ENCODE measurements around the gene TOM1L1. TPM values are rescaled to one million over a fixed set of nuclear protein-coding genes. Genes with fewer than 3 reads are reported as not detected.

The TOM1L1 gene
- total and polyA plus RNA-seq, 2 of the 8 experiments (the other 6 are each of a cell fraction or from before 2014, with no cell fraction given): 47.0 to 60.8 TPM

DNA sequence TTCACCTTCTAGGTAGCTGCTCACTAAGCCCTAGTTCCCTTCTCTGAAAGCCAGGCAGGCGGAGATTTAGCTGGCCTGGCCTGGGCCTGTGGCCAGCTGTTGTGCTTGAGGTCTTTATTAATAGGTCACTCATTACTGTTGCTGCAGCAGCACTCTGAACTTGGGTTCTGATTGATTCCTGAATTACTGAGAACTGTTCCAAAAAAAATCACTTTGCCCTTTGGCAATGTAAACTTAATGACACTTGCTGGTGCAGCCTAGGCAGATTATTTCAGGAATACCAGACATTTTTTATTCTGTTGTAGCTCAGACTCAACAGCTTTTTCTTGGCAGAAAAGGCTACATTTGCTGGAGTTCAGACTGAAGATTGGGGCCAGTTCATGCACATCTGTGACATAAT is 2.7 kb downstream of the TOM1L1 start:
- Histone ChIP-seq H4K8ac (ENCODE audit: extremely low read depth, insufficient read depth, low read length) (no peak overlapping the region), H3K4me1 (replicated peaks in 1 of 4; ENCODE audit: control insufficient read depth in 3 of 4, insufficient read depth in 4 of 4, low read length in 3 of 4) (peaks cover 4 to 15% (median 13%) of the 10 kb centered on the region in 4 experiments; a peak in 4 of 7 replicates), H3K9me3 (ENCODE audit: insufficient read depth in 2 of 2, low read depth in 1 of 2, low read length in 1 of 2) (no peaks in the 10 kb centered on the region), H3K79me1 (ENCODE audit: low read depth, low read length) (peaks cover 5% of the 10 kb centered on the region; the same call in 1 of the 2 replicates), H3K27me3 (replicated peaks in 1 of 4; ENCODE audit: control insufficient read depth in 3 of 4, extremely low read depth in 1 of 4, insufficient read depth in 3 of 4, low read length in 3 of 4) (no peaks in the 10 kb centered on the region), H2BK5ac (ENCODE audit: low read depth, low read length) (no peak overlapping the region), H2AFZ (ENCODE audit: low read length) (no peak overlapping the region), H3K27ac (ENCODE audit: low read depth, low read length) (no peak overlapping the region), H2BK15ac (ENCODE audit: low read length) (no peak overlapping the region), H2AK5ac (ENCODE audit: low read depth, low read length) (no peak overlapping the region), H4K20me1 (replicated peaks in 1 of 2; ENCODE audit: control insufficient read depth in 1 of 2, insufficient read depth in 2 of 2, low read length in 2 of 2) (peaks cover 7% of the 10 kb centered on the region in 2 experiments), H3K23me2 (ENCODE audit: low read depth, low read length) (peaks cover 4% of the 10 kb centered on the region; the same call in 1 of the 2 replicates), H4K91ac (replicated peaks; ENCODE audit: insufficient read length, low read length) (no peak overlapping the region), H3K4ac (replicated peaks; ENCODE audit: insufficient read length, low read depth, low read length) (no peak overlapping the region), H3K36me3 (ENCODE audit: control insufficient read depth in 2 of 4, insufficient read depth in 4 of 4, low read length in 3 of 4) (peaks cover 2 to 39% (median 24%) of the 10 kb centered on the region in 4 experiments), H3K23ac (ENCODE audit: insufficient read length) (no peak overlapping the region), H3K4me2 (ENCODE audit: insufficient read depth in 1 of 2, low read depth in 2 of 2, low read length in 2 of 2) (no peak overlapping the region; a peak in 1 of 4 replicates), H3K56ac (replicated peaks; ENCODE audit: insufficient read length, low read depth, low read length) (no peak overlapping the region), H3K14ac (ENCODE audit: insufficient read length) (no peak overlapping the region), H3K18ac (ENCODE audit: extremely low read depth, low read length) (no peak overlapping the region), H4K5ac (ENCODE audit: insufficient read length, low read depth, low read length) (no peak overlapping the region), H2BK20ac (ENCODE audit: low read length) (no peak overlapping the region), H3K79me2 (ENCODE audit: control insufficient read depth in 1 of 2, insufficient read depth in 2 of 2, low read length in 2 of 2) (peaks cover 9 to 41% of the 10 kb centered on the region in 2 experiments), H2BK120ac (replicated peaks; ENCODE audit: low read depth, low read length) (no peak overlapping the region), H3K4me3 (ENCODE audit: extremely low read depth in 1 of 4, insufficient read depth in 2 of 4, low read depth in 3 of 4, low read length in 4 of 4) (no peak overlapping the region), H2BK12ac (ENCODE audit: low read depth, low read length) (no peak overlapping the region), H3K9ac (replicated peaks in 1 of 4; ENCODE audit: extremely low read depth in 1 of 4, low read depth in 3 of 4, low read length in 3 of 4) (no peak overlapping the region)
- FAIRE-seq: no peak
- ChIA-PET CTCF (ENCODE audit: partially characterized antibody) (interaction anchor here (0.6 to 1.5 kb wide), 2 partner anchors 9 to 1381 kb away, joined by 3 to 4 read pairs; no protein-coding TSS in a partner anchor), POLR2A (ENCODE audit: partially characterized antibody) (interaction anchor here (0.7 to 1.2 kb wide), 2 partner anchors 11 to 24 kb away, joined by 3 to 5 read pairs; no protein-coding TSS in a partner anchor)
- 63% methylated on average over 1 of the region's 1 CpG; no CpG with 5 or more reads in 1 of the 2 experiments for WGBS, 2 experiments (ENCODE audit: extremely low coverage in 1 of 2, insufficient coverage in 1 of 2, insufficient read length in 1 of 2, insufficient replicate concordance in 2 of 2, low coverage in 1 of 2, low lambda C conversion rate in 2 of 2, missing lambda C conversion rate in 1 of 2)
- DNase-seq (ENCODE audit: low read depth in 1 of 2, low spot score in 2 of 2): no peak
- TF ChIP-seq EP300 (IDR thresholded peaks at IDR 0.05; ENCODE audit: borderline replicate concordance in 1 of 2, low read depth in 2 of 2, low read length in 2 of 2) (no peak), SP4 (IDR thresholded peaks at IDR 0.05; ENCODE audit: low read length) (no peak), TAF1 (IDR thresholded peaks at IDR 0.05; ENCODE audit: low read depth, low read length) (no peak), ZNF274 (IDR thresholded peaks at IDR 0.05; ENCODE audit: borderline replicate concordance, extremely low read depth, low read length) (no peak), RFX5 (IDR thresholded peaks at IDR 0.05; ENCODE audit: borderline replicate concordance, low read depth, low read length) (no peak), TCF12 (IDR thresholded peaks at IDR 0.05; ENCODE audit: low read depth, low read length) (no peak), SP1 (IDR thresholded peaks at IDR 0.05; ENCODE audit: low read depth, low read length) (no peak), MAFK (IDR thresholded peaks at IDR 0.05; ENCODE audit: low read depth, low read length) (no peak), BRCA1 (IDR thresholded peaks at IDR 0.05; ENCODE audit: low read depth, low read length) (no peak), PHF8 (conservative IDR thresholded peaks at IDR 0.05; ENCODE audit: low read depth, low read length) (no peak), TAF7 (optimal IDR thresholded peaks at IDR 0.05; ENCODE audit: borderline replicate concordance, low read depth, low read length) (no peak), KDM1A (IDR thresholded peaks at IDR 0.05; ENCODE audit: borderline replicate concordance, low read length) (no peak), YY1 (IDR thresholded peaks at IDR 0.05; ENCODE audit: low read depth, low read length) (no peak)
- TF ChIP-seq, protein P1, sequence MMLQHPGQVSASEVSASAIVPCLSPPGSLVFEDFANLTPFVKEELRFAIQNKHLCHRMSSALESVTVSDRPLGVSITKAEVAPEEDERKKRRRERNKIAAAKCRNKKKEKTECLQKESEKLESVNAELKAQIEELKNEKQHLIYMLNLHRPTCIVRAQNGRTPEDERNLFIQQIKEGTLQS (IDR thresholded peaks at IDR 0.05; ENCODE audit: insufficient read depth, low read depth, low read length): no peak
